ENCODE results near the gene TMEM132A. TPM values are rescaled to one million over a fixed set of nuclear protein-coding genes. Genes with fewer than 3 reads are reported as not detected.

Gene TMEM132A
- total RNA-seq, 1 donor from 2014 or later: 597 TPM

- no peak overlapping the region for H3K4me3 ChIP-seq (ENCODE audit: low read depth, low read length)
- H3K36me3 ChIP-seq (ENCODE audit: control insufficient read depth, insufficient read depth, low read length): peaks cover 8% of the 10 kb centered on the region
- TF ChIP-seq CTCF (IDR thresholded peaks at IDR 0.05; ENCODE audit: insufficient read depth, low read length, poor library complexity, severe bottlenecking): no peak
Measured at GRCh38 chr11:60931917-60932316, 7.7 kb downstream of the TMEM132A start.

DNA sequence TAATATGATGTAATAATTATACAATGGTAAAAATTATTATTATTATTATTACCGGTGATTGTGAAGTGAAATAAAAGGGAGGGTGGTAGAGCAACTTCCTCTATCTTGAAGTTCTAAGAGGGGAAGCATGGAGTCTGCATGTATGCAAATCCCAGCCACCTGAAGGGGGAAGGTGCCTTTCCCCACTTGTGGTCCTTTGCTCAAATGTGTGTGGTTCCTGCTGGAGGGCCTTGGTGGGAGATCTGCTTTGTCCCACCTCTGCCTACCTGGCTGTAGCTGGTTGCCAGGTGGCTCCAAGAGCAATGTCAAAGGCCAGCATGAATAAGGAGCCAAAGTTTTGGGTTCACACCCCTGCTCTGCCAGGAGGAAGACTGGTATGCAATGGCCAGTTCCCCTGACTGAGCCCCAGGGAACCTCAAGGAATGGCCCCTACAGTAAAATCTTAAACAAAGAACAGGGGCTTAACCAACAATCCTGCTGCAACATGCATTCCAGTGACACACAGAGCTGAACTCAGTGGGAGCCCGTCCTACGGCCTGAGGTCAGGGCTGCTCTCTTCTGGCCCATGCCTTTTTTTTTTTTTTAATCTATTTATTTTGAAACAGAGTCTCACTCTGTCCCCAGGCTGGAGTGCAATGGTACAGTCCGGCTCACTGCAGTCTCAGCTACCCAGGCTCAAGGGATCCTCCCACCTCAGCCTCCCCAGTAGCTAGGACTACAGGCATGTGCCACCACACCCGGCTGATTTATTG, 8.5 kb downstream of the TMEM132A start:
- TF ChIP-seq CTCF (IDR thresholded peaks at IDR 0.05; ENCODE audit: insufficient read depth, low read length, poor library complexity, severe bottlenecking): no peak
- DNase-seq (ENCODE audit: low read depth): no peak
- H3K27me3 ChIP-seq (ENCODE audit: control insufficient read depth, insufficient read depth, low read length): no peaks in the 10 kb centered on the region
- H3K4me3 ChIP-seq (ENCODE audit: low read depth, low read length): no peak overlapping the region
- peaks cover 8% of the 10 kb centered on the region for H3K36me3 ChIP-seq (ENCODE audit: control insufficient read depth, insufficient read depth, low read length)

More at GRCh38 chr11:60931917-60932316, 7.7 kb downstream of the TMEM132A start:
- no peaks in the 10 kb centered on the region for H3K27me3 ChIP-seq (ENCODE audit: control insufficient read depth, insufficient read depth, low read length)
- DNase-seq (ENCODE audit: low read depth): no peak

GRCh38 chr11:60933416-60934123, 9.3 kb downstream of the TMEM132A start:
- TF ChIP-seq CTCF (IDR thresholded peaks at IDR 0.05; ENCODE audit: insufficient read depth, low read length, poor library complexity, severe bottlenecking): no peak
- Histone ChIP-seq H3K4me3 (ENCODE audit: low read depth, low read length) (no peak overlapping the region), H3K36me3 (ENCODE audit: control insufficient read depth, insufficient read depth, low read length) (peaks cover 6% of the 10 kb centered on the region), H3K27me3 (ENCODE audit: control insufficient read depth, insufficient read depth, low read length) (no peaks in the 10 kb centered on the region)
- DNase-seq (ENCODE audit: low read depth): no peak

- no peak for TF ChIP-seq CTCF (IDR thresholded peaks at IDR 0.05; ENCODE audit: insufficient read depth, low read length, poor library complexity, severe bottlenecking)
- peaks cover 2% of the 10 kb centered on the region for H3K36me3 ChIP-seq (ENCODE audit: control insufficient read depth, insufficient read depth, low read length)
- DNase-seq (ENCODE audit: low read depth): no peak
- H3K27me3 ChIP-seq (ENCODE audit: control insufficient read depth, insufficient read depth, low read length): no peaks in the 10 kb centered on the region
- H3K4me3 ChIP-seq (ENCODE audit: low read depth, low read length): no peak overlapping the region
Measured at GRCh38 chr11:60934124-60934789, 10.0 kb downstream of the TMEM132A start.

DNA sequence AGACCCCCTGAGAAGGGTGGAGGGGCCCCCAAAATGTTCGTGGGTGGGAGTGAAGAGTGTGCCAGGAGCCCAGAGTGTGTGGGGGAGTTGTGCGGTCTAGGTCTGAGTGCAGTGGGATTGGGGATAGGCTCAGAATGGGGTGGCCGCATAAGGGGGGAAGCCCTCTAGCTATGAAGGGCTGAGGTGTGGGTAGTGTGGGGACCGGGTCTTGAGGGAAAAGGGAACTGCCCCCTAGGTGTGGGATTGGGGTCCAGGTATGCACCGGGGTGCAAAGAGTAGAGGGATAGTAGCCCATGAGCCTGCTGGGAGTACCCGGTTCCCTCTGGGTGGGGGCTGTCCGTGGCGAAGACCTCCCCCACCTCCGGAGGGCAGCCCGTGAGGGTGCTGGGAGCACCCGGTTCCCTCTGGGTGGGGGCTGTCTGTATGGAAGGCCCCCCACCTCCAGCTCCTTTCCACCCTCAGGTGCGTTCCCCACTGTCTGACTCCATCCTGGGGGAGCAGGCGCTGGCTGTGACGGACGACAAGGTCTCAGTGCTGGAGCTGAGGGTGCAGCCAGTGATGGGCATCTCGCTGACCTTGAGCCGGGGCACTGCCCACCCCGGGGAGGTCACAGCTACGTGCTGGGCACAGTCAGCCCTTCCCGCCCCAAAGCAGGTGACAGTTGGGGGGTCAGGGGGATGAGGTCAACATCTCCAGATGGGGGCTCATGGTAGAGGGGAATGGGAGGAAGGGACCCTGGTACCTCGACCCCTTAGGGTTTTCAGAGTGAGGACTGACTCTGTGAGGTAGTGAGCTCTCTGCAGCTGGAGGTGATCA, 10.7 kb downstream of the TMEM132A start:
- Histone ChIP-seq H3K36me3 (ENCODE audit: control insufficient read depth, insufficient read depth, low read length) (peaks cover 1% of the 10 kb centered on the region), H3K27me3 (ENCODE audit: control insufficient read depth, insufficient read depth, low read length) (no peaks in the 10 kb centered on the region), H3K4me3 (ENCODE audit: low read depth, low read length) (no peak overlapping the region)
- no peak for DNase-seq (ENCODE audit: low read depth)
- TF ChIP-seq CTCF (IDR thresholded peaks at IDR 0.05; ENCODE audit: insufficient read depth, low read length, poor library complexity, severe bottlenecking): no peak

Measured in kidney epithelial cell (primary cell).